Measurements from ENCODE around the gene AKR1C2. TPM values are rescaled to one million over a fixed set of nuclear protein-coding genes. Genes with fewer than 3 reads are reported as not detected.
"Not testable (repeated sequence)": the region's sequence is repeated elsewhere in the genome, so short reads cannot be mapped to it uniquely, and the experiment has no call there.

AKR1C2 gene
- 0.65 TPM for polyA plus RNA-seq (2013, experiment 1 of 2)
- 0.48 TPM for polyA plus RNA-seq (2013, experiment 2 of 2)

DNA sequence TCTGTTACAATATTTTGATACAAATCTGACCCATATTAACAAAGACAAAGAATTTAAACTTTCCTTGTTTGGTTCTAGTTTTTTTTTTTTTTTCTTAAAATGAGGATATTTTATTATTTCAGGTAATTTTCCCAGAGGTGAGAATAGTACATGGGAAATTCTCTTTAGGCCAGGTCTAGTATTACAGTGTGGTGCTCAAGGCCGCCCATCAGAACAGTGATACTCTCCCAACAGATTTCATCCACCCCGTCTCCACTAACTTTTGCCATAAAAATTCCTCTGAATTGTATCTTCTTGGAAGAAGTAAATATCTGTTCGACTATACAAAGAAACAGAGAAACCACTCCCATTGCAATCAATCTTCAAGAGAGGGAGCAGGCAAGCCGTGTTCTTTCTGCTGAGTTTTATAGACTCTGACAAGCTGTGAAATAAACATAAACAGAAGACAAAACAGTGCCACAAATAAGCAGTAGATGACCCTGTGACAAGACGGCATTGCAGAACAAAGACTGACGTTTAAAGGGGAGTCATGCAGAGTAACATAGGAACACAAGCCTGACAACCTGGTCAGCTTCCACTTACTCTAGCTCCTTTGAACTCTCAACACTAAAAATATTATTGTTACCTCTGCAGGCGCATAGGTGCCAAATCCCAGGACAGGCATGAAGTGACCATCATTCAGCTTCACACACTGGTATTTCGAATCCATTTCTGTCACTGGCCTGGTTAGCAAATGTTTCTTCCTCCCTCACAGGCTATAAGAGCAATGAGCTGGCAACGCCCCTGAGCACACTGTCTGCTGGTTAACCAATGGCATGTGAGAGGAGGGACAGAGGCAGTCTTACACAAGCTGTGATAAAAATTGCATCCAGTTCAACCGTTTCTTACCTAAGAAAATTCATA, at the start of gene AKR1C2:
Gene AKR1C2 (minus strand): TSS at position 731 of the 903 bp plus-strand sequence. CDS start 22 bp downstream, at position 709.
- H3K36me3 ChIP-seq (ENCODE audit: control insufficient read depth, insufficient read depth, low read length); H3K79me2 ChIP-seq (ENCODE audit: control insufficient read depth, insufficient read depth, low read length); H3K18ac ChIP-seq (ENCODE audit: low read length); DNase-seq; H3K23ac ChIP-seq (ENCODE audit: low read length); H4K5ac ChIP-seq (ENCODE audit: low read length); H3K79me1 ChIP-seq (ENCODE audit: low read length); H3K4ac ChIP-seq (ENCODE audit: low read depth, low read length); H3K4me1 ChIP-seq (ENCODE audit: control insufficient read depth, low read depth, low read length); H4K8ac ChIP-seq (ENCODE audit: low read depth, low read length); H2AK5ac ChIP-seq (ENCODE audit: low read length); H2BK5ac ChIP-seq (ENCODE audit: low read length); H3K56ac ChIP-seq (ENCODE audit: low read length); H3K4me2 ChIP-seq (ENCODE audit: low read length); H3K27ac ChIP-seq (ENCODE audit: low read depth, low read length); H3K4me3 ChIP-seq (ENCODE audit: low read length); H2BK15ac ChIP-seq (replicated peaks; ENCODE audit: low read depth); H2BK120ac ChIP-seq (ENCODE audit: low read depth, low read length); H3K9ac ChIP-seq (ENCODE audit: low read length); H3K27me3 ChIP-seq (ENCODE audit: insufficient read depth, low read length, poor library complexity): not testable (repeated sequence)
- WGBS (ENCODE audit: extremely low coverage, insufficient coverage, low lambda C conversion rate): no CpG with 5 or more reads among the region's 10 CpGs

GRCh38 chr10:5052951-5053500, 49.4 kb upstream of the AKR1C2 start:
- not testable (repeated sequence) for H3K4me1 ChIP-seq (ENCODE audit: control insufficient read depth, low read depth, low read length); H3K79me2 ChIP-seq (ENCODE audit: control insufficient read depth, insufficient read depth, low read length); DNase-seq; H2AK5ac ChIP-seq (ENCODE audit: low read length); H3K23ac ChIP-seq (ENCODE audit: low read length); H3K36me3 ChIP-seq (ENCODE audit: control insufficient read depth, insufficient read depth, low read length); H2BK5ac ChIP-seq (ENCODE audit: low read length); H3K4ac ChIP-seq (ENCODE audit: low read depth, low read length); H3K79me1 ChIP-seq (ENCODE audit: low read length); H3K18ac ChIP-seq (ENCODE audit: low read length); H3K27ac ChIP-seq (ENCODE audit: low read depth, low read length); H2BK120ac ChIP-seq (ENCODE audit: low read depth, low read length); H3K9ac ChIP-seq (ENCODE audit: low read length); H4K8ac ChIP-seq (ENCODE audit: low read depth, low read length); H3K4me3 ChIP-seq (ENCODE audit: low read length); H2BK15ac ChIP-seq (replicated peaks; ENCODE audit: low read depth); H4K5ac ChIP-seq (ENCODE audit: low read length); H3K4me2 ChIP-seq (ENCODE audit: low read length); H3K27me3 ChIP-seq (ENCODE audit: insufficient read depth, low read length, poor library complexity); H3K56ac ChIP-seq (ENCODE audit: low read length)
- WGBS (ENCODE audit: extremely low coverage, insufficient coverage, low lambda C conversion rate): no CpG with 5 or more reads among the region's 16 CpGs

GRCh38 chr10:5047912-5048628, 44.4 kb upstream of the AKR1C2 start:
- no peak overlapping the region for H3K27ac ChIP-seq (ENCODE audit: low read depth, low read length)
- DNase-seq: no peak
- H2BK5ac ChIP-seq (ENCODE audit: low read length): no peak overlapping the region
- no peak overlapping the region for H4K8ac ChIP-seq (ENCODE audit: low read depth, low read length)
- no peak overlapping the region for H3K4me2 ChIP-seq (ENCODE audit: low read length)
- H4K5ac ChIP-seq (ENCODE audit: low read length): no peak overlapping the region
- no peak overlapping the region for H3K9ac ChIP-seq (ENCODE audit: low read length)
- no peak overlapping the region for H2AK5ac ChIP-seq (ENCODE audit: low read length)
- no peaks in the 10 kb centered on the region for H3K36me3 ChIP-seq (ENCODE audit: control insufficient read depth, insufficient read depth, low read length)
- no peak overlapping the region for H3K56ac ChIP-seq (ENCODE audit: low read length)
- H3K23ac ChIP-seq (ENCODE audit: low read length): no peak overlapping the region
- H3K18ac ChIP-seq (ENCODE audit: low read length): no peak overlapping the region
- no peaks in the 10 kb centered on the region for H3K79me1 ChIP-seq (ENCODE audit: low read length)
- H3K27me3 ChIP-seq (ENCODE audit: insufficient read depth, low read length, poor library complexity): no peaks in the 10 kb centered on the region
- no peak overlapping the region for H2BK120ac ChIP-seq (ENCODE audit: low read depth, low read length)
- WGBS (ENCODE audit: extremely low coverage, insufficient coverage, low lambda C conversion rate): no CpG with 5 or more reads among the region's 1 CpG
- H2BK15ac ChIP-seq (replicated peaks; ENCODE audit: low read depth): no peak overlapping the region
- no peaks in the 10 kb centered on the region for H3K79me2 ChIP-seq (ENCODE audit: control insufficient read depth, insufficient read depth, low read length)
- H3K4ac ChIP-seq (ENCODE audit: low read depth, low read length): no peak overlapping the region
- H3K4me1 ChIP-seq (ENCODE audit: control insufficient read depth, low read depth, low read length): no peaks in the 10 kb centered on the region
- no peak overlapping the region for H3K4me3 ChIP-seq (ENCODE audit: low read length)

DNA sequence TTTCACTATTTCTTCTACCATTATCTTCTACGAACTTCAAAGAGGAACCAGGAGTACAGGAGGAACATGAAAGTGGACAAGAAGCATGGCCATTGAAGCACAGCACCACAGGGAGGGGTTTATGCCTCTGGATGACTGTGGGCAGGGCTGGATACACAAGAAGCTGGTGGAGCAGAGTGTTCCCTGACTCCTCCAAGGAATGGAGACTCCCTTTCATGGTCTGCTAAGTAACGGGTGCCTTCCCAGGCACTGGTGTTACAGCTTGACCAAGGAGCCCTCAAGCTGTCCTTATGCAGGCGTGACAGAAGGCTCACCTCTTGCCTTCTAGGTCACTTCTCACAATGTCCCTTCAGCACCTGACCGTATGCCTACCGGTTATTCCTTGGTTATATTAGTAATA, 43.4 kb upstream of the AKR1C2 start:
- H3K27ac ChIP-seq (ENCODE audit: low read depth, low read length); H4K5ac ChIP-seq (ENCODE audit: low read length); H3K56ac ChIP-seq (ENCODE audit: low read length); H2BK5ac ChIP-seq (ENCODE audit: low read length); H3K4me2 ChIP-seq (ENCODE audit: low read length); H4K8ac ChIP-seq (ENCODE audit: low read depth, low read length); H3K23ac ChIP-seq (ENCODE audit: low read length); DNase-seq; H2AK5ac ChIP-seq (ENCODE audit: low read length); H3K27me3 ChIP-seq (ENCODE audit: insufficient read depth, low read length, poor library complexity); H3K79me2 ChIP-seq (ENCODE audit: control insufficient read depth, insufficient read depth, low read length); H3K4me1 ChIP-seq (ENCODE audit: control insufficient read depth, low read depth, low read length); H3K4ac ChIP-seq (ENCODE audit: low read depth, low read length); H3K4me3 ChIP-seq (ENCODE audit: low read length); H2BK15ac ChIP-seq (replicated peaks; ENCODE audit: low read depth); H2BK120ac ChIP-seq (ENCODE audit: low read depth, low read length); H3K18ac ChIP-seq (ENCODE audit: low read length); H3K79me1 ChIP-seq (ENCODE audit: low read length); H3K9ac ChIP-seq (ENCODE audit: low read length); H3K36me3 ChIP-seq (ENCODE audit: control insufficient read depth, insufficient read depth, low read length): not testable (repeated sequence)
- no CpG with 5 or more reads among the region's 5 CpGs for whole genome bisulfite sequencing (ENCODE audit: extremely low coverage, insufficient coverage, low lambda C conversion rate)

DNA sequence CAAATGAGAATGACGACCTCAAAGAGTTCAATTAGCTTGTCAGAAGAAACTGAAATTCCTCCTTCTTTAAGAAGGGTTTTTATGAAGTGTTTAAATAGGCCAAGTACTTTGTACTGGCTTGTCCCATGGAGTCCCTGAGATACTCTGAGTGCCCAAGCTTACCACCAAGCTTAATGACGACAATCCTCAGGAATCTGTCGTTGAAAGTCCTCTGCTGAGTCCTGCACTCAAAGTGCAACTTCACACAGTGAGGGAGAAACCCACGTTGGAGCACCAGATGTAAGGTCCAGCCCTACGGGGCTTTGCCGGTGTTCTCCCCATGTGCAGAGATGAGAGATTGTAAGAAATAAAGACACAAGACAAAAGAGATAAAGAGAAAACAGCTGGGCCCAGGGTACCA, 42.8 kb upstream of the AKR1C2 start:
- Histone ChIP-seq H3K4ac (ENCODE audit: low read depth, low read length) (no peak overlapping the region), H3K36me3 (ENCODE audit: control insufficient read depth, insufficient read depth, low read length) (no peaks in the 10 kb centered on the region), H3K79me1 (ENCODE audit: low read length) (no peaks in the 10 kb centered on the region), H4K8ac (ENCODE audit: low read depth, low read length) (no peak overlapping the region), H3K27ac (ENCODE audit: low read depth, low read length) (no peak overlapping the region), H3K27me3 (ENCODE audit: insufficient read depth, low read length, poor library complexity) (no peaks in the 10 kb centered on the region), H2BK5ac (ENCODE audit: low read length) (no peak overlapping the region), H2AK5ac (ENCODE audit: low read length) (no peak overlapping the region), H3K56ac (ENCODE audit: low read length) (no peak overlapping the region), H3K79me2 (ENCODE audit: control insufficient read depth, insufficient read depth, low read length) (no peaks in the 10 kb centered on the region), H4K5ac (ENCODE audit: low read length) (no peak overlapping the region), H3K4me1 (ENCODE audit: control insufficient read depth, low read depth, low read length) (no peaks in the 10 kb centered on the region), H2BK15ac (replicated peaks; ENCODE audit: low read depth) (no peak overlapping the region), H3K18ac (ENCODE audit: low read length) (no peak overlapping the region), H3K4me2 (ENCODE audit: low read length) (no peak overlapping the region), H3K23ac (ENCODE audit: low read length) (no peak overlapping the region), H3K9ac (ENCODE audit: low read length) (no peak overlapping the region), H2BK120ac (ENCODE audit: low read depth, low read length) (no peak overlapping the region), H3K4me3 (ENCODE audit: low read length) (no peak overlapping the region)
- DNase-seq: no peak
- WGBS (ENCODE audit: extremely low coverage, insufficient coverage, low lambda C conversion rate): no CpG with 5 or more reads among the region's 6 CpGs
